ENCODE results near the gene TNFRSF9. TPM values are rescaled to one million over a fixed set of nuclear protein-coding genes. Genes with fewer than 3 reads are reported as not detected.

The TNFRSF9 gene
- total RNA-seq, 1 experiment from 2014 or later = 0.23 TPM

- intact Hi-C loops (cut with micrococcal nuclease; ENCODE audit: unreplicated experiment) (no loop called here), in situ Hi-C loops (cut with HindIII; ENCODE audit: low pct_unique_long_range_greater_than_20kb, low sequenced_read_pairs) (no loop called here)
- H3K4me1 ChIP-seq (ENCODE audit: control insufficient read depth, insufficient read depth, low read length) = 0 out of 2 replicates have a peak, but pooled peaks cover 2% of the 10 kb centered on the region
- TF ChIP-seq TCF7L2 (IDR thresholded peaks at IDR 0.05; ENCODE audit: low read depth, low read length) (no peak), POLR2AphosphoS5 (IDR thresholded peaks at IDR 0.05; ENCODE audit: low read depth, low read length) (no peak), REST (IDR thresholded peaks at IDR 0.05; ENCODE audit: insufficient read depth in 1 of 2, low read depth in 2 of 2, low read length in 1 of 2) (no peak), SIN3A (IDR thresholded peaks at IDR 0.05; ENCODE audit: borderline replicate concordance, insufficient read depth, low read depth, low read length) (no peak), CTCF (IDR thresholded peaks at IDR 0.05) (no peak)
- no peak overlapping the region for H3K27ac ChIP-seq (ENCODE audit: low read length)
- no peaks in the 10 kb centered on the region for H3K9me3 ChIP-seq (ENCODE audit: control insufficient read depth, insufficient read depth, low read depth, low read length)
- H3K4me3 ChIP-seq (ENCODE audit: low read depth in 2 of 2, low read length in 2 of 2) = no peak overlapping the region
- ChIA-PET CTCF (no interaction called here), POLR2A (interaction anchor here (0.8 kb wide), 1 partner anchor 57 kb away, joined by 7 read pairs; no protein-coding TSS in a partner anchor)
- ATAC-seq (no peak), DNase-seq (ENCODE audit: low read depth, low spot score) (no peak)
- H3K27me3 ChIP-seq (ENCODE audit: control insufficient read depth, insufficient read depth, low read length) = no peaks in the 10 kb centered on the region
- H3K36me3 ChIP-seq (ENCODE audit: control insufficient read depth, insufficient read depth, low read length) = peaks cover 23% of the 10 kb centered on the region
- BruUV-seq (replicated peaks) = no TSS peak
Observed at GRCh38 chr1:7970246-7970645, 29.6 kb upstream of the TNFRSF9 start.

- in situ Hi-C loops (cut with HindIII; ENCODE audit: low pct_unique_long_range_greater_than_20kb, low sequenced_read_pairs) (no loop called here), intact Hi-C loops (cut with micrococcal nuclease; ENCODE audit: unreplicated experiment) (no loop called here)
- POLR2A ChIA-PET = interaction anchor here (0.5 kb wide), 1 partner anchor 54 kb away, joined by 3 read pairs; no protein-coding TSS in a partner anchor
- CTCF ChIA-PET = no interaction called here
- no peak for DNase-seq (ENCODE audit: low read depth, low spot score)
- no peaks in the 10 kb centered on the region for H3K27me3 ChIP-seq (ENCODE audit: control insufficient read depth, insufficient read depth, low read length)
- peaks cover 34% of the 10 kb centered on the region for H3K36me3 ChIP-seq (ENCODE audit: control insufficient read depth, insufficient read depth, low read length)
- no peaks in the 10 kb centered on the region for H3K9me3 ChIP-seq (ENCODE audit: control insufficient read depth, insufficient read depth, low read depth, low read length)
- TF ChIP-seq REST (IDR thresholded peaks at IDR 0.05; ENCODE audit: insufficient read depth in 1 of 2, low read depth in 2 of 2, low read length in 1 of 2) (no peak), POLR2AphosphoS5 (IDR thresholded peaks at IDR 0.05; ENCODE audit: low read depth, low read length) (no peak), SIN3A (IDR thresholded peaks at IDR 0.05; ENCODE audit: borderline replicate concordance, insufficient read depth, low read depth, low read length) (no peak), TCF7L2 (IDR thresholded peaks at IDR 0.05; ENCODE audit: low read depth, low read length) (no peak), CTCF (IDR thresholded peaks at IDR 0.05) (no peak)
- BruUV-seq (replicated peaks) = no TSS peak
- H3K4me3 ChIP-seq (ENCODE audit: low read depth in 2 of 2, low read length in 2 of 2) = no peak overlapping the region
- H3K27ac ChIP-seq (ENCODE audit: low read length) = no peak overlapping the region
- no peak for ATAC-seq
- H3K4me1 ChIP-seq (ENCODE audit: control insufficient read depth, insufficient read depth, low read length) = peaks cover 14% of the 10 kb centered on the region
Observed at GRCh38 chr1:7967651-7968050, 27.0 kb upstream of the TNFRSF9 start.

All from Panc1 (cell line).